Ascending aorta (tissue), 2 donors: ENCODE results near the gene THAP4. TPM values are rescaled to one million over a fixed set of nuclear protein-coding genes. Genes with fewer than 3 reads are reported as not detected.
"Not testable (repeated sequence)": the region's sequence is repeated elsewhere in the genome, so short reads cannot be mapped to it uniquely, and the experiment has no call there.

ENCODE experiments used
- DNase-seq, 2 donors: peaks; one replicate each; pipeline ENCODE4 v3.0.0-alpha.2; 2019; ENCODE audit warnings: low spot score in 2 of 2
- H3K27ac ChIP-seq, 2 donors: fragments of 200-600 bp; sonication (generic); one replicate each; pipeline ENCODE4 v1.5.1; 2016 to 2017; ENCODE audit warnings: mild to moderate bottlenecking in 1 of 2
- H3K27me3 ChIP-seq: fragments of 200-600 bp; sonication (generic); one replicate; pipeline ENCODE4 v1.5.1; 2017
- H3K36me3 ChIP-seq, 2 donors: fragments of 200-600 bp; sonication (generic); one replicate each; pipeline ENCODE4 v1.5.1; 2016
- H3K4me1 ChIP-seq, 2 donors: fragments of 200-600 bp; sonication (generic); one replicate each; pipeline ENCODE4 v1.5.1; 2016 to 2017; ENCODE audit warnings: mild to moderate bottlenecking in 1 of 2
- H3K4me3 ChIP-seq, 2 donors: fragments of 200-600 bp; sonication (generic); one replicate each; pipeline ENCODE4 v1.5.1; 2016 to 2017; ENCODE audit warnings: mild to moderate bottlenecking in 1 of 2
- H3K9me3 ChIP-seq, 2 donors: fragments of 200-600 bp; sonication (generic); one replicate each; pipeline ENCODE4 v1.5.1; 2016
- intact Hi-C: fragments of 100-400 bp; cut with DNase I; formaldehyde crosslinking; loops from one replicate; pipeline ENCODE4 v1.15.1; 2023
- total RNA-seq: library from RNA; depleted of rRNA; stranded (reverse); fragments of >200 nt; gene quantifications from one replicate; pipeline ENCODE4 v1.1.0, GENCODE V29; 2016
- TF ChIP-seq, protein P1 (sequence below), 3 experiments: fragments of 200-600 bp in 2 of 3; fragments of 450-650 bp in 1 of 3; sonication (generic) in 2 of 3; IDR thresholded peaks; one replicate each; pipeline ENCODE4 v1.5.1; 2016 to 2019; ENCODE audit warnings: antibody characterized with exemption in 3 of 3, mild to moderate bottlenecking in 1 of 3, moderate library complexity in 1 of 3

The THAP4 gene
- total RNA-seq, 1 donor from 2014 or later = 80.8 TPM

DNA sequence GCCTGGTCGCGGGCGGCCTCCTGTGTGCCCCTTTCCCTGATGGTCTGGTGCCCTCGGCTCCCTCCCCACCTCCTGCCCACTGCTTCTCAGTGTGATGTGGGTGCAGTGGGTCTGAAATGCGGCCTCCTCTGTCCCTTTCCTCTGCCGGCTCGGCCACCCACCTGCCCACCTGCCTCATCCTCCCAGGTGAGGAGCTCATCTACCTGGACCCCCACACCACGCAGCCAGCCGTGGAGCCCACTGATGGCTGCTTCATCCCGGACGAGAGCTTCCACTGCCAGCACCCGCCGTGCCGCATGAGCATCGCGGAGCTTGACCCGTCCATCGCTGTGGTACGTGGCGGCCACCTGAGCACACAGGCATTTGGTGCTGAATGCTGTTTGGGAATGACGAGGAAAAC is 31.4 kb upstream of the THAP4 start:
- Histone ChIP-seq H3K27me3 (no peaks in the 10 kb centered on the region), H3K4me1 (no peaks in the 10 kb centered on the region), H3K4me3 (no peak overlapping the region), H3K27ac (no peak overlapping the region), H3K9me3 (no peaks in the 10 kb centered on the region), H3K36me3 (peaks cover 68 to 69% of the 10 kb centered on the region in 2 donors)
- TF ChIP-seq, protein P1, sequence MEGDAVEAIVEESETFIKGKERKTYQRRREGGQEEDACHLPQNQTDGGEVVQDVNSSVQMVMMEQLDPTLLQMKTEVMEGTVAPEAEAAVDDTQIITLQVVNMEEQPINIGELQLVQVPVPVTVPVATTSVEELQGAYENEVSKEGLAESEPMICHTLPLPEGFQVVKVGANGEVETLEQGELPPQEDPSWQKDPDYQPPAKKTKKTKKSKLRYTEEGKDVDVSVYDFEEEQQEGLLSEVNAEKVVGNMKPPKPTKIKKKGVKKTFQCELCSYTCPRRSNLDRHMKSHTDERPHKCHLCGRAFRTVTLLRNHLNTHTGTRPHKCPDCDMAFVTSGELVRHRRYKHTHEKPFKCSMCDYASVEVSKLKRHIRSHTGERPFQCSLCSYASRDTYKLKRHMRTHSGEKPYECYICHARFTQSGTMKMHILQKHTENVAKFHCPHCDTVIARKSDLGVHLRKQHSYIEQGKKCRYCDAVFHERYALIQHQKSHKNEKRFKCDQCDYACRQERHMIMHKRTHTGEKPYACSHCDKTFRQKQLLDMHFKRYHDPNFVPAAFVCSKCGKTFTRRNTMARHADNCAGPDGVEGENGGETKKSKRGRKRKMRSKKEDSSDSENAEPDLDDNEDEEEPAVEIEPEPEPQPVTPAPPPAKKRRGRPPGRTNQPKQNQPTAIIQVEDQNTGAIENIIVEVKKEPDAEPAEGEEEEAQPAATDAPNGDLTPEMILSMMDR (IDR thresholded peaks at IDR 0.05) = no peak
- intact Hi-C loops = no loop called here
- DNase-seq = no peak

DNA sequence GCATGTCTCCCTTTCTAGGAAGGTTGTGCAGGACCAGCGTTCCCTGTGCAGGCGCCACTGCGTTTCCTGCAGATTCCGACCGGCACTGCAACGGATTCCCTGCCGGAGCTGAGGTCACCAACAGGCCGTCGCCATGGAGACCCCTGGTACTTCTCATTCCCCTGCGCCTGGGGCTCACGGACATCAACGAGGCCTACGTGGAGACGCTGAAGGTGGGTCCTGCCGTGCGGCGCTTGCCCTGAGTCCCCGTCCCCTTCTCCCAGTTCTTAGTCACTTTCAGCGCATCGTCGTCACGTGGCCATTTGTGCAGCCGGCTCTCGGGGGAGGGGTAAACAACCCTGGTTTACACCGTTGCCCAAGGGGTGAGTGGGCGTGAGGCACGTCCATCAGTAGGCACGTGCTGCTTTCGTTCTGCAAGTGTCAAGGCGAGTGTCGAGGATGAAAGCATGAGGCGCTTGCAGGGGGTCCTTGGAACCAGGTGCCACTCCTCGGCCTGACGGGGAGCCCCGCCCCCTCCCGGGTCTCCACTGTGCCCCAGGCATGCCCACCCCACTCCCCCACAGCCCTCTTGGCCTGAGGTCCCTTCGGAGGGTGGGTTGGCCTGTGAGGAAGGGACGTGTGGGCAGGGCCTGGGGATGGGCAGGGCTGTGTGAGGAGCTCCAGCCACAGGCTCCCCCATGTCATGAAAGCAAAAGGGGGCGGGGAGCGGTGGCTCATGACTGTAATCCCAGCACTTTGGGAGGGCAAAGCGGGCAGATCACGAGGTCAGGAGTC is 29.9 kb upstream of the THAP4 start:
- H3K27me3 ChIP-seq = no peaks in the 10 kb centered on the region
- H3K9me3 ChIP-seq = no peaks in the 10 kb centered on the region
- H3K4me3 ChIP-seq = no peak overlapping the region
- TF ChIP-seq, protein P1 (IDR thresholded peaks at IDR 0.05) = no peak
- no peak overlapping the region for H3K27ac ChIP-seq
- intact Hi-C loops = no loop called here
- no peaks in the 10 kb centered on the region for H3K4me1 ChIP-seq
- H3K36me3 ChIP-seq = peaks cover 59 to 60% of the 10 kb centered on the region in 2 donors
- DNase-seq = no peak

- intact Hi-C loops = no loop called here
- TF ChIP-seq, protein P1 (IDR thresholded peaks at IDR 0.05) = no peak
- H3K27me3 ChIP-seq = no peaks in the 10 kb centered on the region
- peaks cover 58 to 60% of the 10 kb centered on the region in 2 donors for H3K36me3 ChIP-seq
- no peaks in the 10 kb centered on the region for H3K4me1 ChIP-seq
- H3K27ac ChIP-seq = no peak overlapping the region
- no peak for DNase-seq
- H3K9me3 ChIP-seq = no peaks in the 10 kb centered on the region
- H3K4me3 ChIP-seq = no peak overlapping the region
These were observed 28.9 kb upstream of the THAP4 start for GRCh38 chr2:241665731-241666440.

GRCh38 chr2:241662731-241663130 is 25.8 kb upstream of the THAP4 start:
- H3K4me1 ChIP-seq, DNase-seq, H3K9me3 ChIP-seq, H3K27ac ChIP-seq, H3K4me3 ChIP-seq, intact Hi-C loops, H3K27me3 ChIP-seq: not testable (repeated sequence)
- H3K36me3 ChIP-seq = peaks cover 47 to 60% of the 10 kb centered on the region in 2 donors

GRCh38 chr2:241660593-241661213 is 23.7 kb upstream of the THAP4 start:
- H3K4me3 ChIP-seq = no peak overlapping the region
- no peaks in the 10 kb centered on the region for H3K27me3 ChIP-seq
- intact Hi-C loops = no loop called here
- no peak overlapping the region for H3K27ac ChIP-seq
- no peak for DNase-seq
- no peaks in the 10 kb centered on the region for H3K9me3 ChIP-seq
- H3K4me1 ChIP-seq = no peaks in the 10 kb centered on the region
- H3K36me3 ChIP-seq = peaks cover 39 to 61% of the 10 kb centered on the region in 2 donors
- TF ChIP-seq, protein P1 (IDR thresholded peaks at IDR 0.05) = no peak
